A172 (cell line): ENCODE data around the gene SMYD2. TPM values are rescaled to one million over a fixed set of nuclear protein-coding genes. Genes with fewer than 3 reads are reported as not detected.
"Not testable (repeated sequence)": the region's sequence is repeated elsewhere in the genome, so short reads cannot be mapped to it uniquely, and the experiment has no call there.

Experiments used
- DNase-seq: peaks from one replicate; pipeline ENCODE4 v3.0.0-alpha.2; 2015; ENCODE audit warnings: low spot score
- total RNA-seq: library from RNA; depleted of rRNA; stranded (reverse); fragments of >200 nt; shearing (Covaris generic); gene quantifications from 2 replicates; pipeline ENCODE4 v1.2.3, GENCODE V29; 2014

SMYD2 gene
- total RNA-seq, 1 experiment from 2014 or later, result 81.1 TPM

DNA sequence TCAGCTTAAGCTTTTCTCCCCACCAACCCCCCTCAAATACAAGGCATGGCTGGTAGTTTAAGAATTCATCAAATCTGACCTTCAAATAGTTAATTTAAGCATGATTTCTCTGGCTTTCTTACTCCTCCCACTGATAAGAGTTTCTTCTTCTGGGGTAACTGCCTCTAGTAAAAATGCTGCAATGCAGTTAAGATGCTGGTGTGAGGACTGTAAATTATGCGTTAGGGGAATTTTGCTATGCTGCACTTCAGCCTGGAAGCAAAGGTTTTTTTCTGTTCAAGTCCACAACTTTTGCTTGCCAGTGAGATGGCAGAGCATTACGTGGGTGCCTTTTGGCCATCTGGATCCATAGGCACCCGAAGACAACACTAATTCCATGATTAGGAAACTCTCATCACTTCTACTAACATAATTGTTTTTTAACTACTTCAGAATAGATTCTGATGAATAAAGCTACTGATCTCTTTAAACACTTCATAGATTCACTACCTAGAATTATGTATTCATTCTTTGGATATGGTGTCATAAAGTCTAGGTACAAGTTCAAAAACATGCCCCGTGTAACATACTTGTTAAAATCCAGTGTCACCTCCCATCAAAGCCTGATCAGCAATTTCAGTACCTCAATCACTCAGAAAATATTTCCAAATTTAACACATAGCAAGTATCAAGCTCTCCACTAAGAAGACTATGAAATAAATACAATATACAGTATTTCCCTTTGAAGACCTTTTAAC, 8.8 kb upstream of the SMYD2 start:
- no peak for DNase-seq

DNA sequence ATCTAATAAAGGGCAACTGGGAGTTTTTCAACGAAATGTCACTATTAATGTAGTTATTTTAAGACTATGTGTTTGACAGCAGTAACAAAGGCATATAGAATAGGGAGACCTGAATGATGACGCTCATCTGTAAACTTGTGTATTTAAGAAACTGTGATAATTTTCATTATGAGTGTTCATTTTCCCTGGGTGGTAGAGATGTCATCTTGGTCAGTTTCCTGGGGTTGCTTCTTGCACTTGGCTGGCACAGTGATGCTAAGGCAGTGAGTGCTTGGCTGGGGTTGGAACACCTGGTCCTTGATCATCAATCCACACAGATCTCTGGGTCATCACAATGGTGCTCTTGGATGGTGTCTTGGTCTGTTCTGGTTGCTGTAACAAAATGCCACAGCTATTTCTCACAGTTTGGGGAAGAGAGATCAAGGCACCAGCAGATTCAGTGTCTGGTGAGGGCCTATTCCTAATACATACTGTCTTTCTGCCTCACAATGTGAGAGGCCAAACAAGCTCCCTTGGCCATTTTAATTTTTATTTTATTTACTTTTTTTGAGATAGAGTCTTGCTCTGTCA, 7.9 kb upstream of the SMYD2 start:
- DNase-seq, result no peak

GRCh38 chr1:214275700-214276099, 5.3 kb upstream of the SMYD2 start:
- DNase-seq, result not testable (repeated sequence)

- DNase-seq, result no peak
Observed at GRCh38 chr1:214276786-214277185, 4.2 kb upstream of the SMYD2 start.

DNA sequence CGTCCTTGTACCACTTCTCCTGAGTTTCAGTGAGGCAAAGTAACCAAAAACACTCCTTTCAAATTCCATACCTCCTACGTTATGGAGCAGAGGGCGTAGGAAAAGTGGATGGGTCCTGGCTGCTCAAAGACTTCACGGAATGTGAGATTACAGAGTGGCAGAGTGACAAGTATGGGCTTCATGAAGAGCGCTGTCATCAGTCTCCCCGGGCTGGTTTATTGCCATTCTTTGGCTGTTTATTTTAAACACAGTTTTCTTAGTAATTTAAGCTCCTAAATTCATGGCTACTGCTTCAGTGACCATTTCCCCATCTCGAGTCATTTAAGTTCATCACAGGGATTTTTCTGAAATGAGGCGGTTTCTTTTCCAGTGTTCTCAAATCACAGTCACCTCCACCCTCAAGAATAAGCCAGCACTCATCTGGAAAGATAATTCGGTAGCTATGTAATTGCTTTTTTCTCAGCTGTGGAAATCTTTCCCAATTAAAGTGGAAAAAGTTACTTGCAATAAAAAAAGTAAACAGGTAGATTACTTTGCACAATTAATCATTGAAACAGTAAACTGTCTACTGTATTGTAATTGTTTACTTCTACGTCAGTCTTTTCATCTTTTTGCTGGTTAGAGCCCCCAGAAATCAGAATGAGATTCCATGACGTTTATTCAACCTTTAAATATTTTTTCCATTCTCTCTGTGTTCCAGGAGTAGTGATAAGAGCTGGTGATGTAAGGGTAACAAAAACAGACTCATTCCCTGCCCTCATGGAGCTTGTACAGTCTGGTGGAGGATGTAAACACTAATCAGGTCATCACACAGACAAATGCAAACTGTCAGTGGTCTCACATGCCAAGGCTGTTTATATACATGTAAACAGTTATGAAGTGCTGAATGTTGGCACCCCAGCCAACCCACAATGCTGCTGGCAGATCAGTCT, 3.0 kb upstream of the SMYD2 start:
- no peak for DNase-seq

- DNase-seq, result peak; percentile 53
Observed at GRCh38 chr1:214280386-214281020, 456 bp upstream of the SMYD2 start.

GRCh38 chr1:214281720-214282629, 1.0 kb downstream of the SMYD2 start:
- peak; percentile 64 for DNase-seq

DNA sequence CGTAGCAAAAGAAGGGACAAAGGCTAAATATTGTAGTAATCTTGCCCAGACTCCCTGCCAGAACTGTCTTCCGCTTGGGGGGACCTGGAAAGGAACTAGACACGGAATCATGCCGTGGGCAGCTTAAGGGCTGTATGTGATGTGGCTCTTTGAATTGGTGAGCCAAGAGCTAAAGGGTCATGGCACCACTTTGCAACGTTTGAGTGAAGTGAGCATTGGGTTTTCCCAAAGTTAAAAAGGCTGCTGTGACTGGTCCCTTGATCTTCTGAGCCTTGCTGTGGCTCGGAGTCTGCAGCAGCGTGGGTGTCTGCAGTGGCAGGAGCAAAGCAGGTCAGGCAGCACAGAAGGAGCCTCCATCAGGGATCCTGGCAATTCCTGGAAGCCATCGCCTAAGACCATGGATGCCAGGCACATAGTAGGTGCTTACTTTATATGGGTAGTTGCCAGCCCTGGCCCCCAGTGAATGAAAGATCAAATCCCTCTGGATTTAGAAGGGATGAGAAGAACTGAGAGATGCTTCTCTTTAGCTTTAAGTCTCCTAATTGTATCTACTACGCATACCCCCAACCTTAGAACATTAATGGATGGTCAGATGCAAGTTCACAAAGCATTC, 1.8 kb downstream of the SMYD2 start:
- DNase-seq, result no peak

- no peak for DNase-seq
Observed at GRCh38 chr1:214285610-214286440, 4.9 kb downstream of the SMYD2 start.

- DNase-seq, result no peak
Observed at GRCh38 chr1:214287884-214288283, 6.9 kb downstream of the SMYD2 start.

GRCh38 chr1:214289574-214290272, 8.8 kb downstream of the SMYD2 start:
- no peak for DNase-seq

GRCh38 chr1:214290424-214291037, 9.6 kb downstream of the SMYD2 start:
- no peak for DNase-seq

- no peak for DNase-seq
Observed at GRCh38 chr1:214292322-214292721, 11.4 kb downstream of the SMYD2 start.

- DNase-seq, result no peak
Observed at GRCh38 chr1:214295934-214296333, 15.0 kb downstream of the SMYD2 start.

GRCh38 chr1:214296860-214297745, 16.1 kb downstream of the SMYD2 start:
- DNase-seq, result peak; percentile 74

- no peak for DNase-seq
Observed at GRCh38 chr1:214300149-214300780, 19.3 kb downstream of the SMYD2 start.

- DNase-seq, result no peak
Observed at GRCh38 chr1:214301526-214301925, 20.6 kb downstream of the SMYD2 start.
